ENCODE results near the gene NFRKB.
A peak's percentile ranks its signal among the peaks of the same experiment; 100 is the strongest.

The NFRKB gene

DNA sequence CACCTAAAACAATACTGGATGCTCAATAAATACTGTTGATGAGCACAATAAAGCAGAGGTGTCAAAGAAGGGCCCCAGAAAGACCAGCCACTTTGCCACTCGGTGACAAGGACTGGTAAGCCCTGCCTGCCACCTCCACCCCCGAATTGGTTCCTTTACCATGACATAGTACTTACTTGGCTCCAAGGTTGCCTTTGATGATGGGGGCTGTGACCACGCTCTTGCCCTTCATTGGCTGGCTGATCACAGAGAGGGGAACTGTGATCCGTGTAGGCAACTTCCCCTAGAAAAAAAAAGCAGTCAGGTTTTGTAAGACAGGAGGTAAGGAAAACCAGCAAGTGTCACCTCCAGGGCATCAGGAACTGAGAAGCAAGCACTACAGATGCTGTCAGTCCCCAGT lies 29.7 kb downstream of the NFRKB start (continued):
- TF ChIP-seq ZNF8 (CRISPR knock-in tag; IDR thresholded peaks at IDR 0.05) = no peak
- no peak for TF ChIP-seq BACH2 (CRISPR knock-in tag; IDR thresholded peaks at IDR 0.05; ENCODE audit: borderline replicate concordance)

DNA sequence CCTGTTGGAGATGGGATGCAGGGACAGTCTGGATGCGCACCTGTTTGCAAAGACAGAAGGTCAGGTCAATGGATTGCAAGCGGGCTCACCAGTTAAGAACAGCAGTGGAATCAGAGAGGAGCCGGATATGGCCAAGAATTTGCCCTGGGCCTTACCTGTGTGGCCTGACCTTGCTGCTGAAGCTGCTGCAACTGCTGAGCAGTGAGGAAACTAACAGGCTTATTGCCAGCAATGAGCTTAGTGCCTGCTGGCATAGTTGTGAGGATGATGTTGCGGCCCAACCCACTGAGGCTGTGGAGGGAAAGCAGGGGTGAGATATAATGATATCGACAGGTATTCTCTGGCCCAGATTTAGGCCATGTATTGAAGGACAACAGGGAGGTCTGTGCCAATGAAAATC lies 30.6 kb downstream of the NFRKB start:
- ATAC-seq = no peak
- TF ChIP-seq, protein P1, sequence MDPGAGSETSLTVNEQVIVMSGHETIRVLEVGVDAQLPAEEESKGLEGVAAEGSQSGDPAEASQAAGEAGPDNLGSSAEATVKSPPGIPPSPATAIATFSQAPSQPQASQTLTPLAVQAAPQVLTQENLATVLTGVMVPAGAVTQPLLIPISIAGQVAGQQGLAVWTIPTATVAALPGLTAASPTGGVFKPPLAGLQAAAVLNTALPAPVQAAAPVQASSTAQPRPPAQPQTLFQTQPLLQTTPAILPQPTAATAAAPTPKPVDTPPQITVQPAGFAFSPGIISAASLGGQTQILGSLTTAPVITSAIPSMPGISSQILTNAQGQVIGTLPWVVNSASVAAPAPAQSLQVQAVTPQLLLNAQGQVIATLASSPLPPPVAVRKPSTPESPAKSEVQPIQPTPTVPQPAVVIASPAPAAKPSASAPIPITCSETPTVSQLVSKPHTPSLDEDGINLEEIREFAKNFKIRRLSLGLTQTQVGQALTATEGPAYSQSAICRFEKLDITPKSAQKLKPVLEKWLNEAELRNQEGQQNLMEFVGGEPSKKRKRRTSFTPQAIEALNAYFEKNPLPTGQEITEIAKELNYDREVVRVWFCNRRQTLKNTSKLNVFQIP (CRISPR knock-in tag; IDR thresholded peaks at IDR 0.05; ENCODE audit: borderline replicate concordance, low read depth) = no peak
- no peak for TF ChIP-seq TCF4 (CRISPR knock-in tag; IDR thresholded peaks at IDR 0.05; ENCODE audit: borderline replicate concordance)
- no peak for TF ChIP-seq ZNF565 (CRISPR knock-in tag; conservative IDR thresholded peaks at IDR 0.05; ENCODE audit: low read depth)
- TF ChIP-seq, protein P2, sequence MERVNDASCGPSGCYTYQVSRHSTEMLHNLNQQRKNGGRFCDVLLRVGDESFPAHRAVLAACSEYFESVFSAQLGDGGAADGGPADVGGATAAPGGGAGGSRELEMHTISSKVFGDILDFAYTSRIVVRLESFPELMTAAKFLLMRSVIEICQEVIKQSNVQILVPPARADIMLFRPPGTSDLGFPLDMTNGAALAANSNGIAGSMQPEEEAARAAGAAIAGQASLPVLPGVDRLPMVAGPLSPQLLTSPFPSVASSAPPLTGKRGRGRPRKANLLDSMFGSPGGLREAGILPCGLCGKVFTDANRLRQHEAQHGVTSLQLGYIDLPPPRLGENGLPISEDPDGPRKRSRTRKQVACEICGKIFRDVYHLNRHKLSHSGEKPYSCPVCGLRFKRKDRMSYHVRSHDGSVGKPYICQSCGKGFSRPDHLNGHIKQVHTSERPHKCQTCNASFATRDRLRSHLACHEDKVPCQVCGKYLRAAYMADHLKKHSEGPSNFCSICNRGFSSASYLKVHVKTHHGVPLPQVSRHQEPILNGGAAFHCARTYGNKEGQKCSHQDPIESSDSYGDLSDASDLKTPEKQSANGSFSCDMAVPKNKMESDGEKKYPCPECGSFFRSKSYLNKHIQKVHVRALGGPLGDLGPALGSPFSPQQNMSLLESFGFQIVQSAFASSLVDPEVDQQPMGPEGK (CRISPR knock-in tag; IDR thresholded peaks at IDR 0.05; ENCODE audit: borderline replicate concordance) = no peak
- no peak for TF ChIP-seq OSR1 (CRISPR knock-in tag; IDR thresholded peaks at IDR 0.05)
- TF ChIP-seq CSDC2 (CRISPR knock-in tag; IDR thresholded peaks at IDR 0.05) = no peak
- no peak for TF ChIP-seq GLIS3 (CRISPR knock-in tag; IDR thresholded peaks at IDR 0.05)
- TF ChIP-seq TOX (CRISPR knock-in tag; IDR thresholded peaks at IDR 0.05; ENCODE audit: borderline replicate concordance) = no peak
- no peak for TF ChIP-seq ZFP3 (CRISPR knock-in tag; IDR thresholded peaks at IDR 0.05)
- TF ChIP-seq ESRRG (CRISPR knock-in tag; IDR thresholded peaks at IDR 0.05) = no peak
- TF ChIP-seq, protein P3, sequence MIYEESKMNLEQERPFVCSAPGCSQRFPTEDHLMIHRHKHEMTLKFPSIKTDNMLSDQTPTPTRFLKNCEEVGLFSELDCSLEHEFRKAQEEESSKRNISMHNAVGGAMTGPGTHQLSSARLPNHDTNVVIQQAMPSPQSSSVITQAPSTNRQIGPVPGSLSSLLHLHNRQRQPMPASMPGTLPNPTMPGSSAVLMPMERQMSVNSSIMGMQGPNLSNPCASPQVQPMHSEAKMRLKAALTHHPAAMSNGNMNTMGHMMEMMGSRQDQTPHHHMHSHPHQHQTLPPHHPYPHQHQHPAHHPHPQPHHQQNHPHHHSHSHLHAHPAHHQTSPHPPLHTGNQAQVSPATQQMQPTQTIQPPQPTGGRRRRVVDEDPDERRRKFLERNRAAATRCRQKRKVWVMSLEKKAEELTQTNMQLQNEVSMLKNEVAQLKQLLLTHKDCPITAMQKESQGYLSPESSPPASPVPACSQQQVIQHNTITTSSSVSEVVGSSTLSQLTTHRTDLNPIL (CRISPR knock-in tag; IDR thresholded peaks at IDR 0.05; ENCODE audit: low read depth) = no peak
- TF ChIP-seq, protein P4, sequence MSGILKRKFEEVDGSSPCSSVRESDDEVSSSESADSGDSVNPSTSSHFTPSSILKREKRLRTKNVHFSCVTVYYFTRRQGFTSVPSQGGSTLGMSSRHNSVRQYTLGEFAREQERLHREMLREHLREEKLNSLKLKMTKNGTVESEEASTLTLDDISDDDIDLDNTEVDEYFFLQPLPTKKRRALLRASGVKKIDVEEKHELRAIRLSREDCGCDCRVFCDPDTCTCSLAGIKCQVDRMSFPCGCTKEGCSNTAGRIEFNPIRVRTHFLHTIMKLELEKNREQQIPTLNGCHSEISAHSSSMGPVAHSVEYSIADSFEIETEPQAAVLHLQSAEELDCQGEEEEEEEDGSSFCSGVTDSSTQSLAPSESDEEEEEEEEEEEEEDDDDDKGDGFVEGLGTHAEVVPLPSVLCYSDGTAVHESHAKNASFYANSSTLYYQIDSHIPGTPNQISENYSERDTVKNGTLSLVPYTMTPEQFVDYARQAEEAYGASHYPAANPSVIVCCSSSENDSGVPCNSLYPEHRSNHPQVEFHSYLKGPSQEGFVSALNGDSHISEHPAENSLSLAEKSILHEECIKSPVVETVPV (CRISPR knock-in tag; IDR thresholded peaks at IDR 0.05) = no peak
- TF ChIP-seq ISL1 (CRISPR knock-in tag; IDR thresholded peaks at IDR 0.05) = no peak
- TF ChIP-seq BACH2 (CRISPR knock-in tag; IDR thresholded peaks at IDR 0.05; ENCODE audit: borderline replicate concordance) = no peak
- no peak for TF ChIP-seq ZFP30 (CRISPR knock-in tag; IDR thresholded peaks at IDR 0.05)
- TF ChIP-seq ZNF70 (CRISPR knock-in tag; IDR thresholded peaks at IDR 0.05) = no peak

DNA sequence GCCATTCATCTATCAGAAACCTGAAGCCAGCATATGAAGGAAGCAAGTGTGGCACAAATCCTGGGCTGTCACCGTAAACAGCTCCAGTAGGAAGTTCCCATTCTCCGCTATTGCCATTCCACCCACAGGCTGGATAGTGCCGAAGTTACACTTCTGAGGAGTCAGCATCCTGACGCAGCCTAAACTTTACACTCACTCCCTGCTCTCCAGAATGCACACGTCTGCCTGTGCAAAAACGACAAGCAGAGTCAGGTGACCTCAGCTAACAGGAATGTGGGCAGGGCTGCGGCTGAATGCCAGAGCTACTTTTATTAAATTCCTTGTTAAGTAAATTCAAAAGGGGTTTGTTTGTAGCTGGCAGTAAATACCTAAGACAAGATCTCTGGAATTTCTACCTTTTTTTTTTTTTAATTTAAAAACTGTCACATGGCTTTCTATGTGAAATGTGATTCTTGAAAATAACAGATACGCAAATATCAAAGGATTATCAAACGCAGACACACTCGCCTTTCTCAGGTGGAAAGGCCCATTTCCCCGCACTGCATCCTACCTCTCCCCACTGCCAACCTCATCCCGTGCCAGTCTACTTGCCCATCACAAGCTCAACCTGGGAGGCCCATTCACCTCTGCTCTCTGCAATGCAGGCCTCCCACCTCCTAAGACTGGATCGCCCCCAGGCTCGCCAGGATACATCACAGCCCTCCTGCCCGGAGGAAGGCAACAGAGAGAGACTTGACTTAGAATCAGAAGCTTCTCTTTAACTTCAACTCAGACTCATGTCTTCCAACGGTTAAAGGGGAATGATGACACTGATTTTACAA lies 33.5 kb downstream of the NFRKB start:
- ATAC-seq = peak; percentile 98
- TF ChIP-seq ISL1 (CRISPR knock-in tag; IDR thresholded peaks at IDR 0.05) = peak; percentile 83
- TF ChIP-seq ZC3H10 (CRISPR knock-in tag; IDR thresholded peaks at IDR 0.05) = no peak

DNA sequence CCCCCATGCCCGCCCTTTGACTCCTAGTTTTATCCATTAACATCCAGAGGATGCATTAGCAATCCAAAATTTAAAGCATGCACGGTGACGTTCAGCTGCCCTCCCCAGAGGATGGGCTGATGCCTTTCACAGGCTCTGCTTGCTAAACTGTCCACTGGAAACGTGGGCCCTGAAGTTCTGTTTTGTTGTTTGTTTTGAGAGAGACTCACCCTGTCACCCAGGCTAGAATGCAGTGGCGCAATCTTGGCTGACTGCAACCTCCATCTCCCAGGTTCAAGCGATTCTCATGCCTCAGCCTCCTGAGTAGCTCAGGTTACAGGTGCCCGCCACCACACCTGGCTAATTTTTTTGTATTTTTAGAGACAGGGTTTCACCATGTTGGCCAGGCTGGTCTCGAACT lies 39.3 kb downstream of the NFRKB start:
- TF ChIP-seq ZNF8 (CRISPR knock-in tag; IDR thresholded peaks at IDR 0.05) (no peak), RARB (CRISPR knock-in tag; IDR thresholded peaks at IDR 0.05) (no peak), SNAI2 (CRISPR knock-in tag; IDR thresholded peaks at IDR 0.05) (no peak), PPARA (CRISPR knock-in tag; IDR thresholded peaks at IDR 0.05; ENCODE audit: borderline replicate concordance) (no peak), GLIS3 (CRISPR knock-in tag; IDR thresholded peaks at IDR 0.05) (no peak), ISL1 (CRISPR knock-in tag; IDR thresholded peaks at IDR 0.05) (no peak), TOX (CRISPR knock-in tag; IDR thresholded peaks at IDR 0.05; ENCODE audit: borderline replicate concordance) (no peak), CSDC2 (CRISPR knock-in tag; IDR thresholded peaks at IDR 0.05) (no peak), ZFP30 (CRISPR knock-in tag; IDR thresholded peaks at IDR 0.05) (no peak), ESRRG (CRISPR knock-in tag; IDR thresholded peaks at IDR 0.05) (no peak)
- TF ChIP-seq, protein P1 (CRISPR knock-in tag; IDR thresholded peaks at IDR 0.05; ENCODE audit: borderline replicate concordance, low read depth) = no peak
- TF ChIP-seq, protein P2 (CRISPR knock-in tag; IDR thresholded peaks at IDR 0.05; ENCODE audit: borderline replicate concordance) = no peak
- TF ChIP-seq, protein P3 (CRISPR knock-in tag; IDR thresholded peaks at IDR 0.05; ENCODE audit: low read depth) = no peak
- TF ChIP-seq, protein P4 (CRISPR knock-in tag; IDR thresholded peaks at IDR 0.05) = no peak
- no peak for ATAC-seq

Data from SK-N-SH treated with all-trans-retinoic acid at 6 μM for 48 hours (cell line).